Loucy (cell line): ENCODE measurements around the gene ZNF593OS.

Experiments used
- CTCF ChIP-seq: fragments of 200-600 bp; sonication (generic); conservative IDR thresholded peaks from 2 replicates; pipeline ENCODE4 v1.5.1; 2014; ENCODE audit warnings: mild to moderate bottlenecking, antibody characterized with exemption, low read length
- EZH2phosphoT487 ChIP-seq: fragments of 200-600 bp; IDR thresholded peaks from 2 replicates; pipeline ENCODE4 v1.6.1; 2018; ENCODE audit warnings: antibody characterized with exemption, mild to moderate bottlenecking, moderate library complexity, borderline replicate concordance

- TF ChIP-seq CTCF, result no peak
- TF ChIP-seq EZH2phosphoT487, result no peak
These were observed 41.1 kb upstream of the ZNF593OS start for GRCh38 chr1:26212726-26213125.
